Mesothelial cell of epicardium (in vitro differentiated cells): ENCODE results near the gene FBN3. TPM values are rescaled to one million over a fixed set of nuclear protein-coding genes. Genes with fewer than 3 reads are reported as not detected.
A peak's percentile ranks its signal among the peaks of the same experiment; 100 is the strongest.
"Not testable (repeated sequence)": the region's sequence is repeated elsewhere in the genome, so short reads cannot be mapped to it uniquely, and the experiment has no call there.

ENCODE experiments used
- DNase-seq, 2 experiments: peaks; one replicate each; pipeline ENCODE4 v3.0.0; 2021; ENCODE audit warnings: low spot score in 2 of 2; ENCODE audit not compliant: unreplicated experiment in 2 of 2
- H3K27ac Mint-ChIP-seq: 2 replicates; pipeline ENCODE4 v1.8.0; 2021; ENCODE audit warnings: mixed read lengths
- H3K27me3 Mint-ChIP-seq: 2 replicates; pipeline ENCODE4 v1.8.0; 2021; ENCODE audit warnings: low read depth, mixed read lengths
- H3K36me3 Mint-ChIP-seq: 2 replicates; pipeline ENCODE4 v1.8.0; 2021; ENCODE audit warnings: mixed read lengths
- H3K4me1 Mint-ChIP-seq: 2 replicates; pipeline ENCODE4 v1.8.0; 2021; ENCODE audit warnings: mixed read lengths
- H3K4me3 Mint-ChIP-seq: 2 replicates; pipeline ENCODE4 v1.8.0; 2021; ENCODE audit warnings: mild to moderate bottlenecking, moderate library complexity, mixed read lengths
- H3K9me3 Mint-ChIP-seq: 2 replicates; pipeline ENCODE4 v1.8.0; 2021; ENCODE audit warnings: mixed read lengths
- total RNA-seq: library from RNA; stranded (reverse); gene quantifications from 3 replicates; pipeline ENCODE4 v1.2.1, GENCODE V29; 2021
- TF ChIP-seq, protein P1 (sequence below): fragments of 200-600 bp; sonication (generic); IDR thresholded peaks from one replicate; pipeline ENCODE4 v1.5.0; 2021; ENCODE audit warnings: antibody characterized with exemption; ENCODE audit not compliant: unreplicated experiment

Gene FBN3
- total RNA-seq, 1 donor from 2014 or later = 120 TPM

DNA sequence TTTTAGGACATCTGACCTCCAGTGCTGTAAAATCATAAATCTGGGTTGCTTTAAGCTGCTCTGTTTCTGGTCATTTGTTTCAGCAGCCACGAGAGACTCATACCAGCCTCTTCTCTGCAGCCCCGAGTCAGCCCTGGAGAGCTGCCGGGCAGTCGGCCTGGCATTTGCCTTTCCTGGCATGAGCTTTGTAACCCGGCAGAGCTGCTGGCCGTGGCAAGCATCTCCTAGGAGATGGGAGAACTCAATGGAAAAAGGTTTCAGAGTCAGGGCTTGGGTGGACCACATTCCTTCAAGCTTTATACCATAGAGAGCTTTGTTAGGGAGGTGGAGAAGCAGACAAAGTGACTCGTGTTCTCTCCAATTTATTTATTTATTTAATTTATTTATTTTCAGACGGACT lies 118.4 kb downstream of the FBN3 start:
- Mint-ChIP-seq H3K9me3 (no peaks in the 10 kb centered on the region), H3K4me1 (peaks cover 23% of the 10 kb centered on the region), H3K4me3 (no peak overlapping the region), H3K36me3 (no peaks in the 10 kb centered on the region), H3K27me3 (no peaks in the 10 kb centered on the region), H3K27ac (no peak overlapping the region)
- TF ChIP-seq, protein P1, sequence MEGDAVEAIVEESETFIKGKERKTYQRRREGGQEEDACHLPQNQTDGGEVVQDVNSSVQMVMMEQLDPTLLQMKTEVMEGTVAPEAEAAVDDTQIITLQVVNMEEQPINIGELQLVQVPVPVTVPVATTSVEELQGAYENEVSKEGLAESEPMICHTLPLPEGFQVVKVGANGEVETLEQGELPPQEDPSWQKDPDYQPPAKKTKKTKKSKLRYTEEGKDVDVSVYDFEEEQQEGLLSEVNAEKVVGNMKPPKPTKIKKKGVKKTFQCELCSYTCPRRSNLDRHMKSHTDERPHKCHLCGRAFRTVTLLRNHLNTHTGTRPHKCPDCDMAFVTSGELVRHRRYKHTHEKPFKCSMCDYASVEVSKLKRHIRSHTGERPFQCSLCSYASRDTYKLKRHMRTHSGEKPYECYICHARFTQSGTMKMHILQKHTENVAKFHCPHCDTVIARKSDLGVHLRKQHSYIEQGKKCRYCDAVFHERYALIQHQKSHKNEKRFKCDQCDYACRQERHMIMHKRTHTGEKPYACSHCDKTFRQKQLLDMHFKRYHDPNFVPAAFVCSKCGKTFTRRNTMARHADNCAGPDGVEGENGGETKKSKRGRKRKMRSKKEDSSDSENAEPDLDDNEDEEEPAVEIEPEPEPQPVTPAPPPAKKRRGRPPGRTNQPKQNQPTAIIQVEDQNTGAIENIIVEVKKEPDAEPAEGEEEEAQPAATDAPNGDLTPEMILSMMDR = no peak
- no peak for DNase-seq

GRCh38 chr19:8028951-8029491 lies 120.4 kb downstream of the FBN3 start:
- DNase-seq = no peak
- Mint-ChIP-seq H3K27me3 (no peaks in the 10 kb centered on the region), H3K27ac (peak overlapping the region; percentile 60), H3K9me3 (no peaks in the 10 kb centered on the region), H3K36me3 (no peaks in the 10 kb centered on the region), H3K4me1 (peaks cover 21% of the 10 kb centered on the region), H3K4me3 (no peak overlapping the region)
- TF ChIP-seq, protein P1 = no peak

- Mint-ChIP-seq H3K4me3 (no peak overlapping the region), H3K9me3 (no peaks in the 10 kb centered on the region), H3K27me3 (no peaks in the 10 kb centered on the region), H3K36me3 (no peaks in the 10 kb centered on the region), H3K4me1 (peaks cover 11% of the 10 kb centered on the region), H3K27ac (no peak overlapping the region)
- no peak for DNase-seq
- TF ChIP-seq, protein P1 = no peak
Measured at GRCh38 chr19:8025316-8025715, 124.1 kb downstream of the FBN3 start.

GRCh38 chr19:8024256-8024655 lies 125.1 kb downstream of the FBN3 start:
- H3K27me3 Mint-ChIP-seq, DNase-seq, H3K36me3 Mint-ChIP-seq, H3K27ac Mint-ChIP-seq, H3K9me3 Mint-ChIP-seq, H3K4me1 Mint-ChIP-seq, H3K4me3 Mint-ChIP-seq: not testable (repeated sequence)

DNA sequence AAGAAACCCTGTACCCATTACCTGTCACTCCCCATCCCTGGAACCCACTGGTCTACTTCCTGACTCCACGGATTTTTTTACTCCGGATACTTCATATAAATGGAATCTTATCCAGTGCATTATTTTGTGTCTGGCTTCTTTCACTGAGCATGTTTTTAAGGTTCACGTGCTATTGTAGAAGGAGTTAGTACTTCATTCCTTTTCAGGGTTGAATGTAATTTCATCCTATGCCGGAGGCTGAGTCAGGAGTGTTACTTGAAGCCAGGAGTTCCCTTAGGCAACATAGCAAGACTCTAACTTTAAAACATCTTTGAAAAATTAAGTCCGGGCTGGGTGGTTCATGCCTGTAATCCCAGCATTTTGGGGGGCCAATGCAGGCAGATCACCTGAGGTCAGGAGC lies 126.0 kb downstream of the FBN3 start:
- H3K9me3 Mint-ChIP-seq = no peaks in the 10 kb centered on the region
- no peak overlapping the region for H3K27ac Mint-ChIP-seq
- no peak for DNase-seq
- no peaks in the 10 kb centered on the region for H3K27me3 Mint-ChIP-seq
- H3K36me3 Mint-ChIP-seq = no peaks in the 10 kb centered on the region
- H3K4me1 Mint-ChIP-seq = no peaks in the 10 kb centered on the region
- TF ChIP-seq, protein P1 = no peak
- no peak overlapping the region for H3K4me3 Mint-ChIP-seq

DNA sequence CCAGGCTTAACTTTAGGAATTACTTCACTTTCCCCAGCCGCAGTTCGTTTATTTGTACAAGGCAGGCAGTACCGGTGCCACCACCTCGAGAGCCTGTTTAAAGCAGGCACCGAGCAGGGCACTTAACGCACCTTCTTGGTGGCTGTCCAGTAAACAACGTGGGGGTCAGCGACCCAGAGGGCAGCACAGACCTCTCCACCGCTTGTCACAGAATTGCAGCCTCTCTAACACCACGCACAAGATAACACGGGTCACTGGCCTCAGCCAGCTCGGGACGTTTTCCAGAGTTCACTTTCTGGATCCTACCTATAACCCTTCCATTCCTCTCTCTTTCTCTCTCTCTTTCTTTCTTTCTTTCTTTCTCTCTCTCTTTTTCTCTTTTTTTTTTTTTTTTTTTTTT lies 127.1 kb downstream of the FBN3 start:
- no peaks in the 10 kb centered on the region for H3K9me3 Mint-ChIP-seq
- no peak overlapping the region for H3K4me3 Mint-ChIP-seq
- TF ChIP-seq, protein P1 = no peak
- no peaks in the 10 kb centered on the region for H3K27me3 Mint-ChIP-seq
- no peak for DNase-seq
- H3K4me1 Mint-ChIP-seq = no peaks in the 10 kb centered on the region
- no peak overlapping the region for H3K27ac Mint-ChIP-seq
- peaks cover 2% of the 10 kb centered on the region for H3K36me3 Mint-ChIP-seq
